HG03097 (cell line): Measurements from ENCODE around the gene SIX5.

Experiments
- ATAC-seq: cut with Tn5 transposase; IDR thresholded peaks from one replicate; pipeline ENCODE4 v1.9.1; 2021; ENCODE audit not compliant: unreplicated experiment, low FRiP score

Gene SIX5

GRCh38 chr19:45793178-45793564 is 24.1 kb upstream of the SIX5 start:
- ATAC-seq: no peak

- ATAC-seq: peak; percentile 82
Measured at GRCh38 chr19:45792470-45793177, 23.6 kb upstream of the SIX5 start, which contains the start of gene DMWD. Gene DMWD, minus strand, starts transcription at chr19:45792845. Its CDS starts 89 bp downstream, at chr19:45792756.

GRCh38 chr19:45791744-45792469 is 22.9 kb upstream of the SIX5 start:
- ATAC-seq: peak; percentile 23

DNA sequence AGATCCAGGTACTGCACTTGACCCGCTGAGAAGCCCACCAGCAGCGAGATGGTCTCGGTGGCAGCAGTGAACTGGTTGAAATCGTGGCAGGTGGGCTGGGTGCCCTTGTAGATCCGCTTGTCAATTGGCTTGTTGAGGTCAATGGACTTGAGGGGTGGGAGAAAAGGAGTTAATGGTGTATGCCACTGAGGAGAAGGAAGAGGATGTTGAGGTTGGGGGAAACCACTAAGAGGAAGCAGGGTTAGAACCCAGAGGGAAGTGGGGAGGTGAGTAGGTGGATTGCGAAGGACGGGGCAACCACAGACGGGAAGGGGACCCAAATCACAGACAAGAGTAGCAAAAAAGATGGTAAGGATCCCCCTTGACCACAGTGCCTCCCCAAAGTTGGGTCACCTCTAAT is 21.9 kb upstream of the SIX5 start:
- ATAC-seq: no peak

DNA sequence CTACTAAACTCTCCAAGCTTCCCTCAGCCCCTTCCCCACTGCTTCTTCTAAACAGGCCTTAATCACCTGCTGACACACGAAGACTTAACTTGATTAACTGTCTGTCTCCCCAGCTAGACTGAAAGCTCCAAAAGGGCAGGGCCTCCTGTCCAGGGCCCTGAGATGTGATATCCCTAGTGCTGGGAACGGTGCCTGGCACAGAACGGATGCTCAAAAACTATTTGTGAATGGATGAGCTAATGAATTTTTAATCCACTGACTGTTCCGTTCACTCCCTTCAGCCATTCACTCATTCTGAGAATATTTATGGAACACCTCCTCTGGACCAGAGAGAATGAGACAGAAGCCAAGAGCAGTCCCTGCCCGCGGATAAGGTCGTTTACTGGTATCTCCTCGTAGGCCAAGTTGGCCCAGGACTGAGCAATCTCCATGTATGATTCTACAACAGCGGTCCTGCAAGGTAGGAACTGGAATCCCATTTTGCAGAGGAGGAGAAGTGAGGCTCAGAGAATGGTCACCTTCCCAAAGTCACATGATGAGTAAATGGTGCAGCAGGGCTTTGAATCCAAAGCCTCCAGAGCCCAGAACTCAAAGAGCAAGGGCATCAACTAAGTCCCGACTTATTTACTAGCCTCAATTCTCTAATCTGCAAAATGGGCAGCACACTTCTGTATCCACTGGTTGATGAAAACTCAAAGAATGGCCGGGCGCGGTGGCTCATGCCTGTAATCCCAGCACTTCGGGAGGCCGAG is 20.2 kb upstream of the SIX5 start:
- no peak for ATAC-seq

DNA sequence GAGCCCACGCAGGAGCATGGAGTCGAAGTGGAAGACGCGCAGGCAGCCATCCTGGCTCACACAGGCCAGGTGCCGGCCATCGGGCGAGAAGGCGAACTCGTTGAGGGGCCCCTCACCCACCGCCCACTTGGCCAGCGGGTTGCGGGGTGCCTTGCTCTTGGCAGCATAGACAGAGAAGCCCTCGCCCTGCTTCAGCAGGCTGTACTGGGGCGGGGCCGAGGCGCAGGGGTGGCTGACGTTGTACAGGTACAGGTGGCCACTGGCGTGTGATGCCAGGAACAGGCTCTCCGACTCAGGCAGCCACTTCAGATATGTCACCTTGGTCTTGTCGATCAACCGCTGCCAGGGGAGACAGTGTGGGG is 17.5 kb upstream of the SIX5 start:
- ATAC-seq: no peak

- no peak for ATAC-seq
Measured at GRCh38 chr19:45785781-45786532, 16.9 kb upstream of the SIX5 start.

- no peak for ATAC-seq
Measured at GRCh38 chr19:45785097-45785496, 16.0 kb upstream of the SIX5 start.

DNA sequence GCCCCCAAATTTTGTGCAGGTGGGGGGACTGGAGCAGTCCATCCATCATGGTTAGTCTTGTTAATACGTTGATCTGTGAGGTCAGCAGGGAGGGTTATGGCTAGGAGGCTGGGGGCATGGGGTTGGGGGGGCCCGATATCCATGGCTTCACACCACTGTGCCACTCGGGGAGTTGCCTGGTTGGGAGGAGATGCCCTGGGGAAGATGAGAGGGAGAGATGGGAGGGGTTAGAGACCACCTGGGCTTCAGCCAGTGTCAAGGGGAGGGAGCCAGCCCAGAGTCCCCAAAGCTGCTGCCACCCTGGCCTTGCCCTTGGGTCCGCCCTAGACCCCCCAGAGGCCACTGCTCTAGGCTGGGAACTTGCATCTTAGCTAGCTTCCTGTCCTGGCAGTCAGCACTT is 15.0 kb upstream of the SIX5 start:
- no peak for ATAC-seq

DNA sequence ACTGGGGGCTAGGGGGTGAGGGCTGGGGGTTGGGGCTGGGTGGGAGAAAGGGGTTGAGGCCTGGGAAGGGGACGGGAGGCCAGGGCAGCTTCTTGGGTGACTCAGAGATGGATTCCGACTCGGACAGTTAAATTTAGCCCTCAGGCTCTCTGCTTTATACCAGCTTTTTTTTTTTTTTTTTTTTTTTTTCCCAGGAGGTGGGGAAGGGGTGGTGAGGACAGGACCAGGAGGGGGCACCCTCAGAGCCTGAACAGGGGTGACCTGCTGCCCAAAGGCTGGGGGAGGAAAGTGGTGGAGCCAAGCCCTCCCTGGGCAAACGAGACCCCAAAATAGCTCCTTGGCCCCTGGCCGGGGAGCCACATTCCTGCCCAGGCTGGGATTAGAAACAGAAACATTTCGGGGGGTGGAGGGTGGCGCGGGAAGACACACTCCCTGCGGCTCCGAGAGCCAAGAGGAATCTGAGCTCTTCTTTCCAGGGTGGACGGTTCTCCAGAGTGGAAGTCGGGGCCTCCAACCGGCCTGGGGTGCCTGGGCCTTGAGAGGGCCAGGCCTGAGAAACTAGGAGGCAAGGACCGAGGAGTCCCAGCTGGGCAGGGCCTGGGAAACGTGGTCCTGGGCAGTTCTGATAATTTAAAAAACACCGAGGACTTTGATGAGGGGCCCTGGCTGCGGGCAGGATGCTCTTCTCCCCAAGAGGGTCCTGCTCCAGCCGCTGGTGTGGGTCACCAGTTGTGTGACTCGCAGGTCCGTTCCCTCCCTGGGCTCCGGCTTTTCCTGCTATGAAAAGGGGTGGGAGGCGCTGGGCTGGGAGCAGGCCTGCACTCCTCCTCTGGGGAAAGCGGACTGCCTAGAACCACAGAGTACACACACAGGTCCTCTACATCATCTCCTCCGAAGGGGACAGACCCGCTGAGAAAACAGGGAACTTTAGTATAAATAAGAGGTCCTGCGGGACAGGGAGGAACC is 14.1 kb upstream of the SIX5 start:
- ATAC-seq: no peak

DNA sequence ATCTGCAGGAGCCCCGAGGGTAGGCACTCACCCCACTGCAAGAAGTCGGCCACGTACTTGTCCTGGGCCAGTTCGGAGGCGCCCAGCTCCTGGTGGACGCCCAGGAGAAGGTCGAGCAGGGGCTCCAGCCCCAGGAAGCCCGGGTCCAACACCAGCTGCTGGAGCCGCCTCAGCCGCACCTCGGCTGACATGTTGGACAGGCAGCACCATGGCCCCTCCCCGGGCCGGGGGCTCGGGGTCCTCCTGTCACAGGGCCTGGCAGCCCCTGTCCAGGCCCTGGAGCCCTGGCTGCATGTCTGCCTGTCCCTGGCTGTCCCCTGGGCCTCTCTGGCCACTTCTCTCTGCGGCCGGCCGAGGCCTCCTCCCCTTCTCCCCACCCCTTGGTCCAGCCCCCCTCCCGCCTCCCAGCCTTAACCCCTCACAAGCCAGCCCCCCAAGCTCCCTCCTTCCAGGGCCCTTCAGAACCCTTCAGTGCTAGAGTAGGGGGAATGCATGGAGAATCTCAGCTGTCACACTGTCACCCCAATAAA is 13.2 kb upstream of the SIX5 start, which contains the start of gene DMPK:
Gene DMPK (minus strand): TSS at position 329 of the 530 bp plus-strand sequence. CDS start 138 bp downstream, at position 191.
- ATAC-seq: no peak

DNA sequence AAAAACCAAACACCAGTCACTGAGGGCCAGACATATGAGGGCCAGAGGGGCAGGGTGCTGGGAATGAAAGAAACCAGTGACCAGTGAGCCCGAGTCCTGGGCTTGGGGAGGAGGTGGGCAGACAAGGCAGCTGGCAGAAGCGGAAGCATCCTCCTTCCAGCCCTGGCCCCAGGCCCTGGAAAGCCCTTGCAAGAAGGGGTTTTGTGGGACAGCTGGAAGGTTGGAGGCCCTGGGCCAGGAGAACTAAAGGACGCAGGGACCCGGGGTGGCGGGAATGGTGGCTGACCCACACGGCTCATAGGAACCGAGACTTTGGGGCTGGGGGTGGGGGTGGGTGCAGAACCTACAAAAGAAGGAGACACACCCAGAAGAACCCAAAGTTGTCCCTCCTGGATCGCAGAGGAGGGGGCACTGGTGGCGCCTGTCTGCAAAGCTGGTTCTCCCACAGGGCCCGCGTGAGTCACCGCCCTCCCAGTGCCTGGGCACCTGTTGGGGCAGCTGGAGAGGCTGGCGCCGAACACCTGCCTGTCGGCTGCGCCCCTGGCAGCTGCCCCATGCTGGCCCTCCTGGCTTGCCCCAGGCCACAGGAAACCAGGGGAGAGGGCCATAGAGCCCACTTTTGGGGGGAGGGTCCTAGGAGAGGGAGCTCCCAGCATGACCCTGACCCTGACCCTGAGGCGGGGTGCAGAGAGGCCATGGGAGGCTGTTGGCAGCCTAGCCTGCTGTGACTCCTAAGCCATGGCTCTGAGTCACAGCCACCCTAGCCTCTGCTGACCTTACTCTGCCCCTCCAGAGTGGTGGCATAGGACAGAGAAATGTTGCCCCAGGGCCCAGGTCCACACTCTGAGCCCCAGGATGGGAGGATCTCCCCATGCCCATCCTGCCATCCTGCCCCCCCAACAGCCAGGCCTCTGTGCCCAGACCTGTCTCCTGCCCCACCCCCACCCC is 12.4 kb upstream of the SIX5 start:
- ATAC-seq: no peak

GRCh38 chr19:45780448-45781213 is 11.6 kb upstream of the SIX5 start:
- no peak for ATAC-seq

DNA sequence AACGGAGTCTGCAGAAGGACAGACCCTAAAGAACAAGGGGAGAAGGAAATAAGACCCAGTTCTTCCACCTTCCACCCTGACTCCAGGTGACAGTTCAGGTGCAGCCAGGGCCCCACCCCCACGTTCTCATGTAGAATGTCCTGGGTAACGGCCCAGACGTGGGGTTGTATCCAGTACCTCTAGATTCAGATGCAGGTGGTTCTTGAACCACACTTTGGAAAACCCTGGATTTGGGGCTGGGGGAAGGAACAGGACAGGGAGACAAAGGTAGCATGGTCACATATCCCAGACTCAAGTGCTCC is 11.0 kb upstream of the SIX5 start:
- no peak for ATAC-seq

GRCh38 chr19:45779231-45780145 is 10.4 kb upstream of the SIX5 start:
- peak; percentile 70 for ATAC-seq

- no peak for ATAC-seq
Measured at GRCh38 chr19:45778010-45778661, 9.1 kb upstream of the SIX5 start.
